Activated naive CD8-positive, alpha-beta T cell treated with anti-CD3 and anti-CD28 coated beads, Interleukin-2, amount 50 U/mL, for 16 hours (primary cell): ENCODE results near the gene CRTC3.
"Not testable (repeated sequence)": the region's sequence is repeated elsewhere in the genome, so short reads cannot be mapped to it uniquely, and the experiment has no call there.

ENCODE experiments used
- DNase-seq: peaks from one replicate; pipeline ENCODE4 v3.0.0-alpha.2; 2020; ENCODE audit warnings: low read depth, low spot score

CRTC3 gene

DNA sequence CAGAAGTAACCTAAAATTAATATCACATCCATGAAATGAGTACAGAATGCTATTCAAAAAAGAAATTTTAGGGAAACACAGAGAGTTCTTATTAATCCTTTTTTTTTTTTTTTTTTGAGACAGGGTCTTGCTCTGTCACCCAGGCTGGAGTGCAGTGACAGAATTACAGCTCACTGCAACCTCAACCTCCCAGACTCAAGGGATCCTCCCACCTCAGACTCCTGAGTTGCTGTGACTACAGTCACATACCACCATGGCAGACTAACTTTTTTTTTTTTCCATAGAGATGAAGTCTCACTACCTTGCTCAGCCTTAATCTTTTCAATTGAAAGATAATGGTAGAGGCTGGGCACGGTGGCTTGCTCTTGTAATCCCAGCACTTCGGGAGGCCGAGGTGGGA lies 6.3 kb upstream of the CRTC3 start:
- no peak for DNase-seq

DNA sequence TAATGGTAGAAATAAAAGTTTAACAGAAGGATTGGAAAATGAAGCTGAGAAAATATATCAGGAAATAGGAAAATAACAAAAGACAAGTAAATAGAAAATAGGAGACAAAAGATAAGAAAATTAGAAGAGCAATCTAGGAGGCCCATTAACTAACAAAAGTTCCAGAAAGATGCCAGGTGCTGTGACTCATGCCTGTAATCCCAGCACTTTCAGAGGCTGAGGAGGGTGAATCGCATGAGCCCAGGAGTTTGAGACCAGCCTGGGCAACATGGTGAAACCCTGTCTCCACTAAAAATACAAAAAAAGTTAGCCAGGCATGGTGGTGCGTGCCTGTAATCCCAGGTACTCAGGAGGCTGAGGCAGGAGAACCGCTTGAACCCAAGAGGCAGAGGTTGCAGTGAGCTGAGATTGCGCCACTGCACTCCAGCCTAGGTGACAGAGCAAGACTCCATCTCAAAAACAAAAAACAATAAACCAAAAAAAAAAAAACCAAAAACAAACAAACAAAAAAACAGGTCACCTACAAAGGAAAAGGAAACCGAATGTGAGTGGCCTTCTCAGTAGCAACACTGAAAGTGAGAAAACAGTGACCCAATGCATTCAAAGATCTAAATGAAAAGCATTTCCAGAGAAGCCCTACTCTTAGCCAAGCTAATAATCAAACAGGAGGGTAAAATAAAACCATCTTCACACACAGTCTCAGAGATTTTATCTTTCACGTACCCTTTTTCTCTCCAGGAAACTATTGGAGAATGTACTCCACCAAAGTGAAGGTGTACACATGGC lies 5.5 kb upstream of the CRTC3 start:
- not testable (repeated sequence) for DNase-seq

DNA sequence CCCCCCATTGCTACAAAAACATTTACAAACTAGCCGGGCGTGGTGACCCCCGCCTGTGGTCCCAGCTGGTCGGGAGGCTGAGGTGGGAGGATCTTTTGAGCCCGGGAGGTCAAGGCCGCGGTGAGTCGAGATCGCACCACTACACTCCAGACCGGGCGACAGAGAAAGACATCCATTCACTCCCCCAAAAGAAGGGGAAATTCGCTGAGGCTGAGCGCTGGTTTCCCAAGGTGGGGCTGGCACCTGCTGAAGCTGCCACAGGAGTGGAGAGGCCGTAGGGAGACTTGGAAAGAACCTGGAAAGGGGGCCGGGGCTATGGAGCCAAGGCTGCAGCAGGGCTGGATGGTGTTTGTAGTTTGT lies 732 bp upstream of the CRTC3 start:
- no peak for DNase-seq

DNA sequence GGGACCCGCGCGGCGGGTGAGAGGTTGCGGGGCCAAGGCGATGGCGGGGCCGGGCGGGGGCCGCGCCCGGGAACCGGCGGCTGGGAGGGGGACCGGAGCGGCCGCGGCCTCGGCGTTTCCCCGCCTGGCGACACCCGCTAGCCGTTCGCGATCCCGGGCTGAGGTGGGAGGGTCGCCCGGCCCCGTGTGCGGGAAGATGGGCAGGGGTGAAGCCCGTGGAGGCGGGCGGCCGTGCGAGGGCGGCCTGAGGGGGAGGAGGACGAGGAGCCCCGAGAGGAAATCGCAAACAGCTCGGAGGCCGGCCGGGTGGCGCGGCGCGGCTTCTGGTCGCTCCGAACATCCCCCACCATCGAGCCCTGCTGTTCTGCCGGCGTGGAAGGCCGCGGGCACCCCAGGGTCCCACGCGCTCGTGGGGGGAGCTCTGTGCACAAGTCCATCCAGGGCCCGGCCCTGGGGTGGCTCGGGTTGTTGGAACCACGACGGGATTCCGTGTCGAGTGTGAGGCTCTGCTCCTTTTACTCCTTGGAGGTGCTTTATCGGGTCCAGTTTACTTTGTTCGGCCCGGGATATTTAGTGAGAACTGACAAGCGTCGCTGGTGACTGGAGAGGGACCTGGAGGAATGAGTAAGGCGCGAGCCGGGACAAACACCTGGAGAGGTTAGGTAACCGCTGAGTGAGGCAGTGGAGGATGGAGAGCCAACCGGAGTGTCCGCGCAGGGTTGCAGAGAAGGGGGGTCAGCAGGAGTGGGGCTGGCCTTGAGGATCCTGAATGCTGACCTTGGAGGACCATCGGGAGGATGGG lies 728 bp downstream of the CRTC3 start:
- peak; percentile 17 for DNase-seq

DNA sequence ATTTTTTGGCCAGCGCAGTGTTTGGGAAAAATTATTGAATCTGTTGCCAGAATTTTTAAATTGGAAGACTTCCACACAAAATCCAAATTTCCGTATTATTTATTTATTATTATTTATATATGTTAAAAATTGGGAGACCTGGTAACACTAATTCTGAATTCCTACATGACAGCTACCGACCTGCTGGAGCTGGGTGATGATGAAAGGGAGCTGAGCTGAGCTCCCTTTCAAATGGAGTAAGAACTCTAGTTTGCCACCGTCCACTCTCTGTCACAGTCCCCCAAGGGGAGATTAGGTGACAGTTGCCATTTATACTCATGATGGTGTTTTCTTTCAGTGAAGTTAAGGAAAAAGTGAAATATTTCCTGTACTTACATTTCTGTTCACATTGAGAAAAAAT lies 1.4 kb downstream of the CRTC3 start:
- DNase-seq: no peak

DNA sequence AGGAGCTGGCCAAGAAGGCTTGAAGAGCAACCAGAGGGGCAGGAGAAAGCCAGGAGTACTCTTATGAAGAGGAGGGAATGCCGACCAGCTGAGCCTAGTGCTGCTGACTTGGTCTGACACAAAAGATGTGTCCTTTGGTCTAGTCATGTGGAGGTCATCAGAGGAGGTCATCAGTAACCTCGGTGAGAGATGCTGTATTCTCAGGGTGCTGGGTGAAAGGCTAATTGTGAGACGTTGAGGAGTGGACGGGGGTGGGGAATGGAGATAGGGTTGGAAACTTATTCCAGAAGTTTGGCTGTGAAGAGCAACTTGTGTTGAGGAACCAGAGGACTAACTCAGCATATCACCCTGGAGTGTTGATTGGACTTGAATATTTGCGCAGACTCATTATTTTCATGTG lies 5.5 kb downstream of the CRTC3 start:
- DNase-seq: no peak

DNA sequence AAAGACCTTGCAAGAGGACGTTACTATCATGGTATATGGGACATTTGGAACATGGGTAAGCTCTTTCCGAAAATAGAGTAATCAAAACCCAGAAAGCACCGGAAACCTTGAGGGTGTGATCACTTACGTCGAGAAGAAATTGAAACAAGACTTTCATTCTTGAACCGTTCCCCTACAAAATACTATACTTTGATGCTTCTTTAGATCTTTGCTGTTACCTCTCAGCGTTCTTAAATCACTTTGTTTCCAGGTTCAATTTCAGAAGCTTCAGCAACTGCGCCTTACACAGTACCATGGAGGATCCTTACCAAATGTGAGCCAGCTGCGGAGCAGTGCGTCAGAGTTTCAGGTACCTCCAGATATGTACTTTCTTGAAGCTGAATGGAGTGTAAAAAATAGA lies 10.1 kb downstream of the CRTC3 start:
- DNase-seq: no peak

DNA sequence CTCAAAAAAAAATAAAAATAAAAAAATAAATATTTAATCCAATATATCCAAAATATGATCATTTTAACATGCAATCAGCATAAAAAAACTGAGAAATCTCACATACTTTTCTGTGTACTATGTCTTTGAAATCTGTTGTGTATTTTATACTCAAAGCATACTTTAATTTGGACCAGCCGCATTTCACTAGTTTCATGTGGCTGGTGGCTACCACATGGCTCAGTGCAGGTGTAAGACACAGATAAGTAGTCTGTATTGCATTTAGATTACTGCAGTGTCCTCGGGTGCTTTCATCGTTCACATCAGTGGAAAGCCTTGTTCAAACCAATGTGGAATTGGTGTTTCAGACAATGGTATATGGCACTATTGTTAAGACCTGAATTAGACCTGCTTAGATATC lies 11.0 kb downstream of the CRTC3 start:
- no peak for DNase-seq

DNA sequence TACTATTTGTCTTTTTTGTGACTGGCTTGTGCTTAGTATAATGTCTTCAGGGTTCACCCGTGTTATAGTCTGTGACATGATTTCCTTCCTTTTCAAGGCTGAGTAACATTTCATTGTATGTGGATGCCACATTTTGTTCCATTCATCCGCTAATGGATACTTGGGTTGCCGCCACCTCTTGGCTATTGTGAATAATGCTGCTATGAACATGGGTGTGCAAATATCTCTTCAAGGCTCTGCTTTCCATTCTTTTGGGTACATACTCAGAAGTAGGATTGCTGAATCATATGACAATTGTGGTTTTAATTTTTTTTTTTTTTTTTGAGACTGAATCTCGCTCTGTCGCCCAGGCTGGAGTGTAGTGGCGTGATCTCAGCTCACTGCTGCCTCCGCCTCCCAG lies 15.4 kb downstream of the CRTC3 start:
- no peak for DNase-seq

DNA sequence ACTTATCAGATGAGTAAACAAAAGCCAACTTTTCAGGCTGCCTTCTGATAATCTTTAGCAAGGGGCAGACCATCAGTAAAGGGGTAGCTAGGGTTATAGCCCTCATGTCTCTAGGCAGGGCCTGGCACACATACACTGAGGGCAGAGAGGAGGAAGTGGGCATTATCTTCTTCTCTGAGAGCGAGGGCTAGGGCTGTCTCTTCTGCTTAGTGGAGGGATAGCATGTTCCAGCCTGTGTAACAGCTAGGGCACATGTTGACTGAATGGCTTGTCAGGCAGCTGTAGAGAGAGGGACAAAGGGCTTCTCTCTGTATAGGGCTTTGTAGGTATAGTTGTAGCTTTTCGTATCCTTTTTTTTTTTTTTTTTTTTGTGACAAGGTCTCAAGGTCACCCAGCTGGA lies 17.8 kb downstream of the CRTC3 start:
- DNase-seq: no peak

DNA sequence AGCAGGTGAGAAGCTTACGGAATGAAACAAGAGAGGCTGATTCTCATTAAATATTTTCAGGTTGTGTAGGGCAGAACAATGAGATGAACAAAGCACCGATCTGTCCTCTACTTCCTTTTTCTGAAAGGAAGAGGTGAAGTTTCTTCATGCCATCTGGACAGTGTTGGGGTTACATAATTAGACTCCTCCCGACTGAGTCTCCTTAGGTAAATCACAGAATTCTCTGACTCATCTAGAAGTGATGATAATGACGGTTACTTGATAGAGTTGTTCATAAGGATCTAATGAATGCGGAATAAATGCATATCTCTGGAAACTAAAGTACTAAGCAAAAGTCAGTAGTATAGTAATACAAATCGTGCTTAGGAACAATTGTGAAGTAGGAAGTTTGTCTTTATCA lies 21.2 kb downstream of the CRTC3 start:
- DNase-seq: no peak

DNA sequence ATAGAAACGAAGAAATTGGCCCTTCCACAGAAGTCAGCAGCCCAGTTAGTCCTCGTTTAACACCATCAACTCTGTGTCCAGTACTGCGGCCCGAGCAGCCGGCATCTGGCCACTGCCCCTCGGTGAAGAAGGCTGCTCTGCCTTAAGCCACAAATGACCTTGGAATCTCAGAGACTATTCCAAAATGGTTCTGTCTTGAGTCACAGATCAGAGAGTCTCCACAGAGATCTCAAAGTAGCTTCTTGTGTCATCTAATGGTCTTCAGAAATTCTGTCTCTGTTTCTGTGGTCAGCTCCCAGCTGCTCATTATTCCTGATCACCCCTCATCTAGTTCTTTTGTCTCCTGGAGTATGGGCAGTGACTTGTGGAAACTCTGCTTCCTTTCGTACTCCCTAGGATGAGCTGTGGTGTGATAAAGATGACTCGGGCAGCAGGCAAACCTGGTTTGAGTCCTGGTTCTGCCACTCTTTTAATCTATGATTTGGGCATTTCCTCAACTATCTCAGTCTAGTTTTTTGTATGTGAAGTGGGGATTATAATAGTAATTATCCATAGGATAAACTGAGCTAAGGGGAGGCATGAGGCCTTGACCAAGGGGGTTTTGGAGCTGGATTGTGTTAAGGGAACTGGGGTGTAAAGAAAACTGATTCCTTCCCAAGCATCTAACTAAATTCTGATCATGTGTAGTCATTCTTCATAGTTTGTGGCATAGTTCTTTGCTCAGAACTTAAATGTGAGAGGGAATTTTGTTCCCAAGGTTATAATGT lies 22.6 kb downstream of the CRTC3 start:
- DNase-seq: no peak

DNA sequence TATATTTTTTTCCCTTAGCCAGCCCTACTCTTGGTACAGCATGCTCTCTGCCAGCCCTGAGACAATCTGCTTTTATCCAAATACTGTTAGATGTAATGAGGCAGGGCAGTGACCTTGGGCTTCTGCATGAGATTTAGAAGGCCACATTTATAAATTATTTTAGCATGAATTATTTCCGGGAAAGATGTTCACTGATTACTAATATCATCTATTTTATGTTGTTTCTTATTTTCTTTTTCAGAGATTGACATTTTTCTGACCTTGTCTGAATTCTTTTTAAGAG lies 23.1 kb downstream of the CRTC3 start:
- no peak for DNase-seq

DNA sequence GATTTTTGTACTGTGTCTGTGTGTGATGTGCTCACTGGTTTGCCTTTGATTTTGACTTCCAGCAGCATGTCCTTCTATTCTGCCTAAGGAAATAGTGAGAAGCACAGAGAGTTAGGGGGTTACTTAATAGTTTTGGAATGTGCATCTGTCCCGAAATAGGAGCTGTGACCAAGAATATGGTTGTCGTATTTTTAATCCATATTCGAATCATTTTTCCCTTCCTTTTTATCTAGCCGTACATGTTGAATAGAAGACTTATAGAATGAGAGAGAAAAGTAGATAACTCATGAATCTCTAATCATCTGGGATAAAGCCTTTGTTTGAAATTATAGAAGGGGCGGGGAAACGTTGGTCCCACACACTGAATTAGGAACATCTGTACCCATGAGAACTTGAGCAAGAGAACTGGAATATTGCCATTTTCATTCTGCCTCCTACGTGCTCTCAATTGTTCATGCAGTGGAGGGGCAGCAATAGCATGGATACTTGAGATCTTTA lies 23.6 kb downstream of the CRTC3 start:
- DNase-seq: no peak

DNA sequence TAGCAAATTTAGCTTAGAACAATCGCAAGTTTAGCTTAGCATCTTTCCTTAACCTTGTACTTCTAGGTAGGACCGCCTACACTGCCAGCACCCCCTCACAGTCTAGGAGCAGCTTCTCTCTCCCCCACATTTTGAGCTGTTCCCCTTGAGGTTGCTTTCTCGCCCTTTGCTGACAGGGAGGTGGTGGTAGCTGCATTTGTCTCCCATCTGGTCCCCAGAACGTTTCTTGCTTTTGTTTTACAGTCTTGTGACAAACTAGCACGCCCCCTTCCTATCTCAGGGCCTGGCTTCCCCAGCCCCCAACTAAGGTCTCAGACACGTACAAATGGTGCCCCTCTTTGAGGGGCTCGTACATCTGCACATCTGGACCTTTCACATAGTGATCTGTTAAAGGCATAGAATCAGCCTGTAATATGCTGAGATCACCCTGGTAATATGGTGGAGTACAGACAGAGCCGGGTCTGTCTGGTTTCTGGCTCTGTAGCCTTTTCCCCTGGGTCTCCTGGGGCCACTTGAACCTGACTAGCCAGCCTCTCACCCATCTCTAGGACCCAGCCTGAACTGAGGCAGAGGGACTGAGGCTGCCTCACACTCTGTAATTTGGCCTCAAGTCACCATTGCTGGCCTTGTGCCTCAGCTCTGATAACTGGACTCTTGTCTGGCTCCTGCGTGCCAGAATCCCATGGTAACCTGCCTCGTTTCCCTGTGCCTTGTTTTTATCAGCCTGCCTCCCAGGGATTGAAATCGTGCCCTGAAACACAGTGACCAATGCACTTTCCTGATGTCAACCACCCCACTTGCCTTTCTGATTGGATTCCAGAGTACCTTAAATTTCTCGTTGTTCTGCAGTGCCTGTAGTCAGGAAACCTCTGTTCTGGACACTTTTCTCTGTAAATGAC lies 27.7 kb downstream of the CRTC3 start:
- DNase-seq: no peak

DNA sequence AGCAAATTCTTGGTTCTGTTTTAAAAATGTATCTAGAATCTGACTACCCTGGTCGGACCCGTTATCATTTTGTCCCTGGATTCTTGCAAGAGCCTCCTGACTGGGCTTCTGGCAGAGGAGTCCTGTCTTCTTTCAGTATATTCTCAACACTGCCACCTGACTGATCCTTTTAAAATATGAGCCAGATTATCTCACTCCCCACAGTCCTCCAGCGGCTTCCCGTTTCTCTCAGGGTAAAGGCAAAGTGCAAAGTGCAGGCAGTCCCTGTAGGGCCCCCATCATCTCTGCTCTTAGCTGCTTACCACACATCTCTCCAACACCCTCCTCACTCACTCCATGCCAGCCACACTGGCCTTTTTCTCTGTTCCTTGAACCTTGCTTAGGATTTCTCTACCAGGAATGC lies 28.4 kb downstream of the CRTC3 start:
- no peak for DNase-seq

DNA sequence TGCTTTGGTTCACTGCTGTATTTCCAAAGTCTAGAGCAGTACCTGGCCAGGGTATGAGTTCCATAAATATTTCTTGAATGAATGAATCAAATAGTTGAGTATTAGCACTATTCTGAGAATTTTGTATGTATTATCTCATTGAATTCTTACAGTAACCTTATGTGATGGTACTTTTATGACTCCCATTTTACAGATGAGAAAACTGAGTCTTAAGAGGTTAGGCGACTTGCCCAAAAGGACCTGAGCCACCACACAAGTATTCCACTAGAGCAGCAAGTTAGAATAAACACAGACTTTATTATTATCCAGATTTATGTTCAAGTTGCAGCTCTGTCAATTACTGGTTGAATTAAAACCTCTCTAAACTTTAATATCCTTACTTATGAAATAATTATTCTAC lies 29.4 kb downstream of the CRTC3 start:
- DNase-seq: no peak

DNA sequence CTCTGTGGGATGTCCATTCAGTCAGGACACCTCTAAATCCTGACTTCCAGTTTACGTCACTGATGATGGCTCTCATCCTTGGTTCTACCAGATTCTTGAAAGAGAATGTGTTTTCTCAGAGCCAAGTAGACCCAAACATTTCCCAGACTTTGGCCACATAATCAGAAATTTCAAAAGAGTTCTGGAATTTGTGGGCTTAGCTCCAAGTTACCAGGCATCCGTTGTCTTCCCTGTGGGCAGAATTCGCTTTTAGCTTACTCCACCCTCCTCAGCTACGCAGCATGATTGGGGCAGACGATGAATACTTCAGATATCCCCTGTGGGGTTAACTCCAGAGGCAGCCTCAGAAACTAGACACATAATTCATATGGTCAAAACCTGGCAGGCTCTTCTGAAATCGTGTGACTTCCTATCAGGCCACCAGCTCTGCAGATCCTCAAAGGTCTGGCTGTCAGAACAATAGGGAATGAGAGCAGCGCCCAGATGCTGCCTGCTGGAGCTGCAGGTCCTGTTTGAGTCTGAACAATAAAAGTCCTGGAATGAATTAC lies 30.6 kb downstream of the CRTC3 start:
- no peak for DNase-seq

DNA sequence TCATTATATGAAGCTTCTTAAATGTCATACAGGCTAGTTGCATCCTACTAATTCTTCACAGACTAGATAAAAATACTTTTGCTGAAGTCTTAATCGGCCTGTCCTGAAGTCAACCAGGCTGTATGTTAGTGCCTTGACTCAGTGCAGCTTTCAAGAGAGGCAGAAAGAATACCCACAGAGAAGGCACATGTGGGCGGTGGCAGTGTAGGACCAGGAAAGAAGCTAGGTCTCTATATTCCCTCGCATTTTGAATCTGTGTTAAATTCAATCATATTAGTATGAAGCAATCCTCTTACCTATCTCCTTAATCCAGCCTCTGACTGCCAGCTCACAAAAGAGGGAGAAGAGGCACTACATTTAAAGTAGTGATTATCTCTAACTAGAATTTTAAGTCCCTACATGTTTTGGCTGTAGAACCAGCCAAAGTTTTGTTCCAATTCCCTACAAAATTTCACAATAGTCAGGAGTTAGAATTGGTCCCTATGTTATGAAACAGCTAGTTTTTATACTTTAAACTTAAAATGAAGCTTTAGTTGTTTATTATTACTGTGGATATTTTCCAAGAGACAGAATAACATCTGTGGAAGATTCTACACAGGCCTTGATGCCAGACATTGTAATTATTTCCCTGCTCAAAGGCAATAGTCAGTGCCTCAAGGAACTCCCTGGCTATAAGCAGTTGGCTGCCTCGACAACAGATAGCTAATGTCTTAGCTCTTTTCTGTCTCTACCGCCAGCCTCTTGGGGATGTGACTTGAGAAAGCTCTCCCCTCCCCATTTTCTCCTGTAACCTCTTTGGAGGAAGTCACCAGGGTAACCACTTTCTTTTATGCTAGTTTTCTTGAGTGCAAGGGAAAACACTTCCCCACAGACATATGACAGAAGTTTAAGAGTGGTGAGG lies 31.9 kb downstream of the CRTC3 start:
- DNase-seq: no peak

DNA sequence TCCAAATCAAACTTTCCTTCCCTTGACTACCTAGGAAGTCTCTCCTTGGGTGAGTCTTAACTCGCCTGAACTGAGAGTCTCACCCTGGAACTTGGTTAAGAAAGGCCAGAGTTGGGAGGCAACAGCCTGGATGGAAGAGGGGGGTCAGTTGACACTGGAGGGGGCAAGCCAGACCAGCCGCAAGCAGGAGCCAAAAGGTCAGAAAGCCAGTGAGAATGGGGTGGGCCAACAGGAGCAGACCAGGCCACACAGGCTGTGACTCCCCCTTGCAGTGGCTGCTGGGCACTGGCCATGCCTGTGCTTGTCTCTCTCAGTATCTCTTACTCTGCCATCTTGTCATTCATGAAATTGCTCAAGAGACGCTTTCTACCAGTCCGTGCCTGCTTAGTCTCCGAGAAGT lies 32.9 kb downstream of the CRTC3 start:
- DNase-seq: no peak
